Natural killer cell (primary cell): ENCODE results near the gene HDAC3. TPM values are rescaled to one million over a fixed set of nuclear protein-coding genes. Genes with fewer than 3 reads are reported as not detected.
"Not testable (repeated sequence)": the region's sequence is repeated elsewhere in the genome, so short reads cannot be mapped to it uniquely, and the experiment has no call there.

ENCODE experiments used
- ATAC-seq, 3 donors: fragments of 150-1000 bp in 2 of 3; fragments of 200-7000 bp in 1 of 3; cut with Tn5 transposase; 1 replicate in 1 of 3; 2 replicates in 2 of 3; pipeline ENCODE4 v1.10.0; 2021; ENCODE audit warnings: mild to moderate bottlenecking in 2 of 3, moderate library complexity in 2 of 3
- DNase-seq, 2 donors: peaks; one replicate each; pipeline versions ENCODE4 v3.0.0 to v3.0.0-alpha.2; 2013 to 2021; ENCODE audit warnings: mixed read lengths in 1 of 2
- H3K27ac ChIP-seq: one replicate; pipeline ENCODE4 v1.5.1; 2013; ENCODE audit warnings: mild to moderate bottlenecking, low read length
- H3K27me3 ChIP-seq: one replicate; pipeline ENCODE4 v1.6.1; 2013; ENCODE audit warnings: low read length; ENCODE audit not compliant: control insufficient read depth, insufficient read depth
- H3K36me3 ChIP-seq: one replicate; pipeline ENCODE4 v1.6.1; 2013; ENCODE audit warnings: low read length; ENCODE audit not compliant: control insufficient read depth, insufficient read depth
- H3K4me1 ChIP-seq: one replicate; pipeline ENCODE4 v1.6.1; 2013; ENCODE audit warnings: low read length; ENCODE audit not compliant: control insufficient read depth, insufficient read depth
- H3K4me3 ChIP-seq: one replicate; pipeline ENCODE4 v1.5.1; 2013; ENCODE audit warnings: low read length
- H3K9me3 ChIP-seq: one replicate; pipeline ENCODE4 v1.6.1; 2013; ENCODE audit warnings: low read length; ENCODE audit not compliant: control insufficient read depth, insufficient read depth
- H3K27ac Mint-ChIP-seq, 2 donors: one replicate each; pipeline ENCODE4 v1.8.0; 2022; ENCODE audit warnings: mild to moderate bottlenecking in 2 of 2, mixed read lengths in 2 of 2, moderate library complexity in 1 of 2
- H3K27me3 Mint-ChIP-seq, 2 donors: one replicate each; pipeline ENCODE4 v1.8.0; 2022; ENCODE audit warnings: low read depth in 2 of 2, mixed read lengths in 2 of 2
- H3K36me3 Mint-ChIP-seq: one replicate; pipeline ENCODE4 v1.8.0; 2022; ENCODE audit warnings: mixed read lengths
- H3K4me1 Mint-ChIP-seq, 2 donors: one replicate each; pipeline ENCODE4 v1.8.0; 2022; ENCODE audit warnings: mixed read lengths in 2 of 2
- H3K4me3 Mint-ChIP-seq: one replicate; pipeline ENCODE4 v1.8.0; 2022; ENCODE audit warnings: mild to moderate bottlenecking, moderate library complexity, mixed read lengths
- H3K9me3 Mint-ChIP-seq, 2 donors: one replicate each; pipeline ENCODE4 v1.8.0; 2022; ENCODE audit warnings: mixed read lengths in 2 of 2
- WGBS: methylation state at CpG from one replicate; pipeline ENCODE4 v1.1.7; 2013; ENCODE audit warnings: missing lambda C conversion rate; ENCODE audit not compliant: insufficient coverage; 5-methylcytosine and 5-hydroxymethylcytosine counted together
- intact Hi-C: fragments of 100-400 bp; cut with micrococcal nuclease; formaldehyde crosslinking; loops from one replicate; pipeline ENCODE4 v1.14.2; 2022
- total RNA-seq, 4 donors: library from RNA; stranded (reverse); fragments of 120-200 nt in 1 of 4; gene quantifications; one replicate each; pipeline versions ENCODE4 v1.2.3 to v1.2.4, GENCODE V29; 2013 to 2022
- TF ChIP-seq, protein P1 (sequence below): fragments of 200-600 bp; IDR thresholded peaks from one replicate; pipeline ENCODE4 v1.8.0; 2022; ENCODE audit warnings: antibody characterized with exemption

HDAC3 gene
- total RNA-seq, 3 donors from 2014 or later (not counting 1 experiment from before 2014, with no cell fraction given): 66.0 to 85.7 (median 74.7) TPM

DNA sequence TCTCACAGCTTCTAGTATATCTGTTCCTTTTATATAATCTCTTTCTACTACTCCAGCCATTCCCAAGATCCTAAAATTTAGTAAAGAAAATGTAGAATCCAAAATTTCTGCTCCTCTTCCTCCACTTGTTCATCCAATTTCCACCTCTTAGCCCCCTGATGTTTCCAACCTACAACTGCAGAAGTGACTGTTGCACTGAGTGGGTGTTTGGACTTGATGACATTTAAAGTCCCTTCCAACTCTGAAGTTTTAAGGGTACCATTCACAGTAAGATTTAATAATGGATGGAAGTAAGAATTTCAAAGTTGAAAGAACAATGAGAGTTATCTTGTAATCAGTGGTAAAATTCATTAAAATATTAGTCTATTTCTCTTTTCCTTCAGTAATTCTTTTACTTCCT, 23.3 kb downstream of the HDAC3 start:
- Histone ChIP-seq H3K27me3 (no peaks in the 10 kb centered on the region), H3K27ac (no peak overlapping the region), H3K36me3 (peaks cover 6% of the 10 kb centered on the region), H3K9me3 (no peaks in the 10 kb centered on the region), H3K4me1 (peaks cover 42% of the 10 kb centered on the region), H3K4me3 (no peak overlapping the region)
- Mint-ChIP-seq H3K36me3 (peaks cover 7% of the 10 kb centered on the region), H3K9me3 (no peaks in the 10 kb centered on the region), H3K27ac (peak overlapping the region; percentile 84 to 93), H3K4me1 (peaks cover 86 to 87% of the 10 kb centered on the region in 2 donors), H3K4me3 (peak overlapping the region; percentile 68), H3K27me3 (no peaks in the 10 kb centered on the region)
- DNase-seq: no peak
- ATAC-seq: no peak
- TF ChIP-seq, protein P1, sequence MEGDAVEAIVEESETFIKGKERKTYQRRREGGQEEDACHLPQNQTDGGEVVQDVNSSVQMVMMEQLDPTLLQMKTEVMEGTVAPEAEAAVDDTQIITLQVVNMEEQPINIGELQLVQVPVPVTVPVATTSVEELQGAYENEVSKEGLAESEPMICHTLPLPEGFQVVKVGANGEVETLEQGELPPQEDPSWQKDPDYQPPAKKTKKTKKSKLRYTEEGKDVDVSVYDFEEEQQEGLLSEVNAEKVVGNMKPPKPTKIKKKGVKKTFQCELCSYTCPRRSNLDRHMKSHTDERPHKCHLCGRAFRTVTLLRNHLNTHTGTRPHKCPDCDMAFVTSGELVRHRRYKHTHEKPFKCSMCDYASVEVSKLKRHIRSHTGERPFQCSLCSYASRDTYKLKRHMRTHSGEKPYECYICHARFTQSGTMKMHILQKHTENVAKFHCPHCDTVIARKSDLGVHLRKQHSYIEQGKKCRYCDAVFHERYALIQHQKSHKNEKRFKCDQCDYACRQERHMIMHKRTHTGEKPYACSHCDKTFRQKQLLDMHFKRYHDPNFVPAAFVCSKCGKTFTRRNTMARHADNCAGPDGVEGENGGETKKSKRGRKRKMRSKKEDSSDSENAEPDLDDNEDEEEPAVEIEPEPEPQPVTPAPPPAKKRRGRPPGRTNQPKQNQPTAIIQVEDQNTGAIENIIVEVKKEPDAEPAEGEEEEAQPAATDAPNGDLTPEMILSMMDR: no peak
- intact Hi-C loops: no loop called here

DNA sequence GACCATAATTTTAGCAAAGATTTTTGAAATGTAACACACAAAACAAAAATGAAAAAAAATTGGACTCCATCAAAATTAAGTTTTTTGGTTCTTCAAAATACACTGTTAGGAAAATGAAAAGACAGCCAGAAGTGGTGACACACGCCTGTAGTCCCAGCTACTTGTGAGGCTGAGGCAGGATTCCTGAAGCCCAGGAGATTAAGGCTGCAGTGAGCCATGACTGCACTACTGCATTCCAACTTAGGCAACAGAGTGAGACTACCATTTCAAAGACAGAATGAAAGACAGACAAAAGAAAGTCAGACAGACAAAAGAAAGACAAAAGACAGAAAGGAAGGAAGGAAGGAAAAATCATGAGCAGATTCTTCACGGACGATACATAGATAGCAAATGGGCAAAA, 25.4 kb downstream of the HDAC3 start:
- no peak overlapping the region for H3K4me3 ChIP-seq
- no peak for ATAC-seq
- no peak for DNase-seq
- TF ChIP-seq, protein P1: no peak
- no peaks in the 10 kb centered on the region for H3K9me3 ChIP-seq
- peaks cover 86 to 87% of the 10 kb centered on the region in 2 donors for H3K4me1 Mint-ChIP-seq
- peaks cover 6% of the 10 kb centered on the region for H3K36me3 ChIP-seq
- H3K36me3 Mint-ChIP-seq: no peaks in the 10 kb centered on the region
- H3K27ac Mint-ChIP-seq: peak overlapping the region; percentile 95 to 96
- intact Hi-C loops: no loop called here
- H3K27me3 Mint-ChIP-seq: no peaks in the 10 kb centered on the region
- peak overlapping the region; percentile 19 for H3K4me3 Mint-ChIP-seq
- no peaks in the 10 kb centered on the region for H3K27me3 ChIP-seq
- 84% methylated on average over 3 of the region's 3 CpGs for WGBS
- peaks cover 43% of the 10 kb centered on the region for H3K4me1 ChIP-seq
- H3K9me3 Mint-ChIP-seq: no peaks in the 10 kb centered on the region
- H3K27ac ChIP-seq: no peak overlapping the region

DNA sequence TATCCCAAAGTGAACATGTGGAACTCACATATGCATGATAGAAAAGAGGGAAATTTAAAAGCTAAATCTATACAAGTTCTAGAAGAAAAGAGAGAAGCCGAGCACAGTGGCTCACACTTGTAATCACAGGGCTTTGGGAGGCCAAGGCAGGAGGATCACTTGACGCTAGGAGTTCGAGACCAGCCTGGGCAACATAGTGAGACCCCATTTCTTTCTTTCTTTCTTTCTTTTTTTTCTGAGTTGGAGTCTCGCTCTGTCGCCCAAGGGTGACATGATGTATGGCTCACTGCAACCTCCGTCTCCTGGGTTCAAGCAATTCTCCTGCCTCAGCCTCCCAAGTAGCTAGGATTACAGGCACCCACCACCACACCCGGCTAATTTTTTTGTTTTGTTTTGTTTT, 26.7 kb downstream of the HDAC3 start:
- H3K27me3 ChIP-seq, H3K36me3 ChIP-seq, H3K27me3 Mint-ChIP-seq, DNase-seq, ATAC-seq, H3K9me3 ChIP-seq, H3K9me3 Mint-ChIP-seq, H3K4me3 ChIP-seq, H3K36me3 Mint-ChIP-seq, intact Hi-C loops: not testable (repeated sequence)
- H3K4me1 Mint-ChIP-seq: peaks cover 90 to 91% of the 10 kb centered on the region in 2 donors
- H3K4me3 Mint-ChIP-seq: peak overlapping the region; percentile 81
- peak overlapping the region; percentile 95 to 96 for H3K27ac Mint-ChIP-seq
- peak overlapping the region; percentile 15 for H3K27ac ChIP-seq
- peaks cover 39% of the 10 kb centered on the region for H3K4me1 ChIP-seq
- WGBS: 93% methylated on average over 6 of the region's 7 CpGs

DNA sequence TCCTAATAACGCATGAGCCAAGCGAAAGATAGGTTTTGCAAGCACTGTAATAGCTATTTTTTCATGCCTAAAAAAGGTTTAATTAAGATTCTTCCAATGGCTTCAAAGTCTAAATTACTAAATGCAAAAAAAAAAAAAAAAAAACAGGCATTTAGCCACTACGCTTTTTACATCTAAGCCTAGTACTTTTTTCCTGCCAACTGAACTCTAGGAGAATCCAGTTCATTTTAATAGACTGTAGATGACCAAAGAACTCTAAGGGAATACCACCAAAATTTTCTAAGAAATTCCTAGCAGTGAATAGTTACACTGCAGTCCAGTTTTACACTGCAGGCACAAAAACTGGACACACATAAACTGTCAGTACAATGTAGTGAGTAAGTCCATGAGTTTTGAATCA, 27.6 kb downstream of the HDAC3 start:
- H3K4me1 Mint-ChIP-seq: peaks cover 90 to 91% of the 10 kb centered on the region in 2 donors
- Histone ChIP-seq H3K9me3 (no peaks in the 10 kb centered on the region), H3K4me1 (peaks cover 42% of the 10 kb centered on the region), H3K27me3 (no peaks in the 10 kb centered on the region), H3K4me3 (no peak overlapping the region), H3K36me3 (peaks cover 6% of the 10 kb centered on the region), H3K27ac (peak overlapping the region; percentile 90)
- TF ChIP-seq, protein P1: no peak
- DNase-seq (no peak), ATAC-seq (no peak)
- no peaks in the 10 kb centered on the region for H3K27me3 Mint-ChIP-seq
- WGBS: 74% methylated on average over 3 of the region's 3 CpGs
- intact Hi-C loops: no loop called here
- peak overlapping the region; percentile 95 to 96 for H3K27ac Mint-ChIP-seq
- no peaks in the 10 kb centered on the region for H3K36me3 Mint-ChIP-seq
- no peaks in the 10 kb centered on the region for H3K9me3 Mint-ChIP-seq
- H3K4me3 Mint-ChIP-seq: peak overlapping the region; percentile 81
